Liver (tissue), 2 donors: Measurements from ENCODE around the gene GPATCH2L.

Experiments
- CTCF ChIP-seq: fragments of 150-350 bp; IDR thresholded peaks from 2 replicates; pipeline ENCODE4 v1.5.1; 2017; ENCODE audit warnings: improper control_type of control experiment, low read depth, low read length; ENCODE audit not compliant: missing input control
- MAX ChIP-seq: IDR thresholded peaks from 2 replicates; pipeline ENCODE4 v1.6.1; 2016; ENCODE audit warnings: antibody characterized with exemption
- YY1 ChIP-seq: IDR thresholded peaks from 2 replicates; pipeline ENCODE4 v1.6.1; 2016; ENCODE audit warnings: antibody characterized with exemption, mild to moderate bottlenecking
- donor health status: healthy.

GRCh38 chr14:76163668-76164363, 12.1 kb downstream of the GPATCH2L start:
- TF ChIP-seq YY1: no peak
- TF ChIP-seq CTCF: no peak
- no peak for TF ChIP-seq MAX
